Measurements from ENCODE around the gene ADIPOR1. TPM values are rescaled to one million over a fixed set of nuclear protein-coding genes. Genes with fewer than 3 reads are reported as not detected.

ADIPOR1 gene
- total RNA-seq, 1 donor from 2014 or later: 52.9 TPM

DNA sequence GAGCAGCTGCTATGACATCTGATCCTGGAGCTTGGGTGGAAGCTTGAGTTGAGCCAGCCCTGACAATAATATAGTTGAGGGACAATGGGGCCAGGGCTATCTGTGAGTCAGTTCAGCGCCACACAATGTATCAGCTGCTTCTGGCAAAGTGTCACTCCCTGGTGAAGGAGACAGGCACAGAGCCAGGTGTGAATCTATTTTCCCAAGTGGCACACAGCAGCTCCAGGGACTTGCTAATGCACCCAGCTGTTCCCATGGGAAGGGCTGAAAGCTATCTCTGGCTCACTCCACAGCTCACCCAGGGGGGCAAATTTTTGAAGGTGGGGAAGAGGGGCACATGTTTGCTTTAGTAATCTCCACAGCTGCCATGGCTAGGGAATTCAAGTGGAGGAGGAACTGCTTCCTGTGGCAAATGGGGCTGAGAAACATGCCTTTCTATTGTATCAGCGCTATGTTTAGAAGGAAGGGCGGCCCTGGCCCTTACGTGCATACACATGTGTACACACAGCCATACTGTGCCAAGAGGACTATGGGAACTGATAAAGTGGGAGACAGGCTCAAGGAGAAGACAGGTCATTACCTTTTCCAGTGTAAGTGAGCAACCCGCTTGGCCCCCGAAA, 6.8 kb upstream of the ADIPOR1 start:
- DNase-seq (ENCODE audit: low spot score): no peak
- TF ChIP-seq, protein P1, sequence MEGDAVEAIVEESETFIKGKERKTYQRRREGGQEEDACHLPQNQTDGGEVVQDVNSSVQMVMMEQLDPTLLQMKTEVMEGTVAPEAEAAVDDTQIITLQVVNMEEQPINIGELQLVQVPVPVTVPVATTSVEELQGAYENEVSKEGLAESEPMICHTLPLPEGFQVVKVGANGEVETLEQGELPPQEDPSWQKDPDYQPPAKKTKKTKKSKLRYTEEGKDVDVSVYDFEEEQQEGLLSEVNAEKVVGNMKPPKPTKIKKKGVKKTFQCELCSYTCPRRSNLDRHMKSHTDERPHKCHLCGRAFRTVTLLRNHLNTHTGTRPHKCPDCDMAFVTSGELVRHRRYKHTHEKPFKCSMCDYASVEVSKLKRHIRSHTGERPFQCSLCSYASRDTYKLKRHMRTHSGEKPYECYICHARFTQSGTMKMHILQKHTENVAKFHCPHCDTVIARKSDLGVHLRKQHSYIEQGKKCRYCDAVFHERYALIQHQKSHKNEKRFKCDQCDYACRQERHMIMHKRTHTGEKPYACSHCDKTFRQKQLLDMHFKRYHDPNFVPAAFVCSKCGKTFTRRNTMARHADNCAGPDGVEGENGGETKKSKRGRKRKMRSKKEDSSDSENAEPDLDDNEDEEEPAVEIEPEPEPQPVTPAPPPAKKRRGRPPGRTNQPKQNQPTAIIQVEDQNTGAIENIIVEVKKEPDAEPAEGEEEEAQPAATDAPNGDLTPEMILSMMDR (IDR thresholded peaks at IDR 0.05; ENCODE audit: unreplicated experiment): no peak
- Mint-ChIP-seq H3K27ac (ENCODE audit: unreplicated experiment) (no peak overlapping the region), H3K9me3 (ENCODE audit: unreplicated experiment) (no peaks in the 10 kb centered on the region), H3K4me3 (ENCODE audit: unreplicated experiment) (peak overlapping the region; percentile 49), H3K4me1 (ENCODE audit: unreplicated experiment) (peaks cover 30% of the 10 kb centered on the region), H3K27me3 (ENCODE audit: unreplicated experiment) (peaks cover 6% of the 10 kb centered on the region), H3K36me3 (ENCODE audit: low read depth, unreplicated experiment) (peaks cover 18% of the 10 kb centered on the region)

DNA sequence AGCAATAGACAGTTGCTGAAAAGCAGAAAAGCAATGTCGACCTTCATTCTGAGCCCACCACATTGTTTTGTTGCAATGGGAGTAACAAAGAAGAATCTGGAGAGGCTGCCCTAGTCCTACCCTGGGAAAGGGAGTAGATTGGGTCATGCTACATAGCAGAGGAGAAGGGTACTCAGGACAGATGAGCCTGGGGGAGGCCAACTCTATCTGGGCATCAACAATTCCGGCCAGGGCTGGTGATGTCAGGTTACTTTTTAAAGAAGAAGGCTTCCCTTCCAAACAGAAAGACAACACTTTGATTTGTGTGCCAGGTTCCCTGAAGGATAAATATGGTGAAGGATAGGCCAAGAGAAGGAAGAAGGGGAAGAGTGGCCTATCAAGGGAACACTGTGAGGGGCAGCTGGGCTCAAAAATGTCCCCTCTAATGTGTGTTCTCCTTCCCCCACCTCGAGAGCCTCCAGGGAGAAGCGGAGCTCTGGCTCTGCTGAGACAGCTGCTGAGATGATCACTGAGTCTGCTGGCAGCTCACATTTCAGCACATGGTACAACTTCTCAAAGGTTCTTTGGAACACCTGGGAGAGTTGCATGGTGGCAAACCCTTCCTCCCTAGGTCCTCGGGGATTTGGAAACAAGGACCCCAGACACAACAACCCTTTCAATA, 3.2 kb upstream of the ADIPOR1 start:
- Mint-ChIP-seq H3K27me3 (ENCODE audit: unreplicated experiment) (peaks cover 5% of the 10 kb centered on the region), H3K36me3 (ENCODE audit: low read depth, unreplicated experiment) (peaks cover 19% of the 10 kb centered on the region), H3K4me3 (ENCODE audit: unreplicated experiment) (no peak overlapping the region), H3K27ac (ENCODE audit: unreplicated experiment) (no peak overlapping the region), H3K9me3 (ENCODE audit: unreplicated experiment) (no peaks in the 10 kb centered on the region), H3K4me1 (ENCODE audit: unreplicated experiment) (peaks cover 23% of the 10 kb centered on the region)
- TF ChIP-seq, protein P1 (IDR thresholded peaks at IDR 0.05; ENCODE audit: unreplicated experiment): no peak
- no peak for DNase-seq (ENCODE audit: low spot score)

DNA sequence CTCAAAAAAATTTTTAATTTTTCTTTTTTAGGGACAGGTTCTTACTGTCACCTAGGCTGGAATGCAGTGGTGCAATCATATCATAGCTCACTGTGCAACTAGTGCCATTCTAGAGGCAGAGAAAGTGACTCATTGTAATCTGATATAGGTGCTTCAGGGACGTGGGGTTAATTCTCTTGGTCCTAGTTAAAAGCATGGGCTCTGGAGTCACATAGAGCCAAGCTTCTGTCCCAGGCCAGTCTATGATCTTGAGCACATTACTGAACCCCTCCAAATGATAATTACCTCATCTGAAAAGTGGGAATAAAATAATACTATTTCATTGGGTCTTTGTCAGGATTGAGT, 1.1 kb upstream of the ADIPOR1 start:
- Mint-ChIP-seq H3K27ac (ENCODE audit: unreplicated experiment) (no peak overlapping the region), H3K4me3 (ENCODE audit: unreplicated experiment) (no peak overlapping the region), H3K4me1 (ENCODE audit: unreplicated experiment) (peaks cover 24% of the 10 kb centered on the region), H3K36me3 (ENCODE audit: low read depth, unreplicated experiment) (peaks cover 20% of the 10 kb centered on the region), H3K27me3 (ENCODE audit: unreplicated experiment) (peaks cover 8% of the 10 kb centered on the region), H3K9me3 (ENCODE audit: unreplicated experiment) (no peaks in the 10 kb centered on the region)
- TF ChIP-seq, protein P1 (IDR thresholded peaks at IDR 0.05; ENCODE audit: unreplicated experiment): no peak
- DNase-seq (ENCODE audit: low spot score): no peak

- H3K9me3 Mint-ChIP-seq (ENCODE audit: unreplicated experiment): no peaks in the 10 kb centered on the region
- no peak for DNase-seq (ENCODE audit: low spot score)
- peak overlapping the region; percentile 82 for H3K27ac Mint-ChIP-seq (ENCODE audit: unreplicated experiment)
- H3K4me1 Mint-ChIP-seq (ENCODE audit: unreplicated experiment): peaks cover 29% of the 10 kb centered on the region
- TF ChIP-seq, protein P1 (IDR thresholded peaks at IDR 0.05; ENCODE audit: unreplicated experiment): no peak
- H3K36me3 Mint-ChIP-seq (ENCODE audit: low read depth, unreplicated experiment): peaks cover 20% of the 10 kb centered on the region
- H3K27me3 Mint-ChIP-seq (ENCODE audit: unreplicated experiment): peaks cover 8% of the 10 kb centered on the region
- peak overlapping the region; percentile 94 for H3K4me3 Mint-ChIP-seq (ENCODE audit: unreplicated experiment)
Observed at GRCh38 chr1:202958544-202959275, 598 bp upstream of the ADIPOR1 start.

GRCh38 chr1:202956969-202957368, 1.1 kb downstream of the ADIPOR1 start:
- no peak for DNase-seq (ENCODE audit: low spot score)
- Mint-ChIP-seq H3K27me3 (ENCODE audit: unreplicated experiment) (peaks cover 8% of the 10 kb centered on the region), H3K36me3 (ENCODE audit: low read depth, unreplicated experiment) (peaks cover 17% of the 10 kb centered on the region), H3K27ac (ENCODE audit: unreplicated experiment) (peak overlapping the region; percentile 93), H3K4me1 (ENCODE audit: unreplicated experiment) (peaks cover 41% of the 10 kb centered on the region), H3K9me3 (ENCODE audit: unreplicated experiment) (no peaks in the 10 kb centered on the region), H3K4me3 (ENCODE audit: unreplicated experiment) (peak overlapping the region; percentile 97)
- TF ChIP-seq, protein P1 (IDR thresholded peaks at IDR 0.05; ENCODE audit: unreplicated experiment): no peak

Data from endothelial cell (in vitro differentiated cells).